ENCODE results near the gene G2E3.

GRCh38 chr14:30558362-30558674 is 640 bp upstream of the G2E3 start:
- TF ChIP-seq, protein P1, sequence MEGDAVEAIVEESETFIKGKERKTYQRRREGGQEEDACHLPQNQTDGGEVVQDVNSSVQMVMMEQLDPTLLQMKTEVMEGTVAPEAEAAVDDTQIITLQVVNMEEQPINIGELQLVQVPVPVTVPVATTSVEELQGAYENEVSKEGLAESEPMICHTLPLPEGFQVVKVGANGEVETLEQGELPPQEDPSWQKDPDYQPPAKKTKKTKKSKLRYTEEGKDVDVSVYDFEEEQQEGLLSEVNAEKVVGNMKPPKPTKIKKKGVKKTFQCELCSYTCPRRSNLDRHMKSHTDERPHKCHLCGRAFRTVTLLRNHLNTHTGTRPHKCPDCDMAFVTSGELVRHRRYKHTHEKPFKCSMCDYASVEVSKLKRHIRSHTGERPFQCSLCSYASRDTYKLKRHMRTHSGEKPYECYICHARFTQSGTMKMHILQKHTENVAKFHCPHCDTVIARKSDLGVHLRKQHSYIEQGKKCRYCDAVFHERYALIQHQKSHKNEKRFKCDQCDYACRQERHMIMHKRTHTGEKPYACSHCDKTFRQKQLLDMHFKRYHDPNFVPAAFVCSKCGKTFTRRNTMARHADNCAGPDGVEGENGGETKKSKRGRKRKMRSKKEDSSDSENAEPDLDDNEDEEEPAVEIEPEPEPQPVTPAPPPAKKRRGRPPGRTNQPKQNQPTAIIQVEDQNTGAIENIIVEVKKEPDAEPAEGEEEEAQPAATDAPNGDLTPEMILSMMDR (conservative IDR thresholded peaks at IDR 0.05; ENCODE audit: low read depth in 2 of 2): no peak
- TF ChIP-seq EZH2phosphoT487 (IDR thresholded peaks at IDR 0.05; ENCODE audit: unreplicated experiment): no peak
- no peak for TF ChIP-seq CREB1 (CRISPR knock-in tag; IDR thresholded peaks at IDR 0.05; ENCODE audit: low read depth)
- no peak for TF ChIP-seq JUNB (IDR thresholded peaks at IDR 0.05; ENCODE audit: unreplicated experiment)
- TF ChIP-seq ZNF331 (CRISPR knock-in tag; IDR thresholded peaks at IDR 0.05; ENCODE audit: low read depth): no peak
- TF ChIP-seq POLR2AphosphoS5 (IDR thresholded peaks at IDR 0.05; ENCODE audit: low read depth): no peak
